ENCODE results near the gene HYAL2.
A peak's percentile ranks its signal among the peaks of the same experiment; 100 is the strongest.

HYAL2 gene

GRCh38 chr3:50322386-50323091, at the start of gene HYAL2:
HYAL2 (minus strand) TSS chr3:50322745; CDS start chr3:50320489, 2,256 bp downstream.
- DNase-seq: no peak

GRCh38 chr3:50371133-50371685, 48.7 kb upstream of the HYAL2 start:
- DNase-seq: no peak

- DNase-seq: no peak
Measured at GRCh38 chr3:50370594-50370993, 48.0 kb upstream of the HYAL2 start.

GRCh38 chr3:50369012-50369670, 46.6 kb upstream of the HYAL2 start:
- DNase-seq: no peak

- no peak for DNase-seq
Measured at GRCh38 chr3:50365842-50366220, 43.3 kb upstream of the HYAL2 start.

GRCh38 chr3:50365080-50365841, 42.7 kb upstream of the HYAL2 start:
- DNase-seq: peak; percentile 84

GRCh38 chr3:50364573-50365079, 42.1 kb upstream of the HYAL2 start:
- no peak for DNase-seq

- DNase-seq: no peak
Measured at GRCh38 chr3:50359760-50360110, 37.2 kb upstream of the HYAL2 start.

- DNase-seq: peak; percentile 97
Measured at GRCh38 chr3:50358911-50359759, 36.6 kb upstream of the HYAL2 start, which contains the start of gene TMEM115. TMEM115 (minus strand) TSS chr3:50359521; CDS start chr3:50359063, 458 bp downstream.

- no peak for DNase-seq
Measured at GRCh38 chr3:50358355-50358910, 35.9 kb upstream of the HYAL2 start.

GRCh38 chr3:50357481-50357880, 34.9 kb upstream of the HYAL2 start:
- peak; percentile 56 for DNase-seq

- DNase-seq: peak; percentile 60
Measured at GRCh38 chr3:50356553-50356952, 34.0 kb upstream of the HYAL2 start.

GRCh38 chr3:50355829-50356552, 33.4 kb upstream of the HYAL2 start:
- DNase-seq: no peak

- no peak for DNase-seq
Measured at GRCh38 chr3:50354850-50355249, 32.3 kb upstream of the HYAL2 start.

GRCh38 chr3:50354186-50354764, 31.7 kb upstream of the HYAL2 start:
- no peak for DNase-seq

- DNase-seq: no peak
Measured at GRCh38 chr3:50353245-50354004, 30.9 kb upstream of the HYAL2 start.

- peak; percentile 93 for DNase-seq
Measured at GRCh38 chr3:50352781-50353180, 30.2 kb upstream of the HYAL2 start.

GRCh38 chr3:50351323-50351697, 28.8 kb upstream of the HYAL2 start:
- no peak for DNase-seq

GRCh38 chr3:50350527-50351322, 28.2 kb upstream of the HYAL2 start, which contains the start of the genes CYB561D2 and NPRL2:
CYB561D2 (plus strand) TSS chr3:50350862; CDS start chr3:50351434, 572 bp downstream.
NPRL2 (minus strand) TSS chr3:50350775; CDS start chr3:50350652, 123 bp downstream.
- peak; percentile 97 for DNase-seq
